Kidney epithelial cell (primary cell): ENCODE results near the gene FPGS. TPM values are rescaled to one million over a fixed set of nuclear protein-coding genes. Genes with fewer than 3 reads are reported as not detected.

Source experiments
- DNase-seq: peaks from one replicate; pipeline ENCODE4 v3.0.0-alpha.2; 2010; ENCODE audit warnings: low read depth
- H3K27me3 ChIP-seq: 2 replicates; pipeline ENCODE4 v1.6.0; 2011; ENCODE audit warnings: low read length; ENCODE audit not compliant: control insufficient read depth, insufficient read depth
- H3K36me3 ChIP-seq: 2 replicates; pipeline ENCODE4 v1.5.1; 2011; ENCODE audit warnings: low read length; ENCODE audit not compliant: control insufficient read depth, insufficient read depth
- H3K4me3 ChIP-seq: 2 replicates; pipeline ENCODE4 v1.5.1; 2011; ENCODE audit warnings: low read depth, mild to moderate bottlenecking, control low read depth, low read length
- total RNA-seq: library from RNA; depleted of rRNA; stranded (reverse); fragments of >200 nt; gene quantifications from 2 replicates; pipeline ENCODE4 v1.2.3, GENCODE V29; 2015
- TF ChIP-seq, protein P1 (sequence below): IDR thresholded peaks from 2 replicates; pipeline ENCODE4 v1.5.1; 2011; ENCODE audit warnings: mild to moderate bottlenecking, moderate library complexity, low read length, control low read depth, inconsistent platforms; ENCODE audit not compliant: insufficient read depth, poor library complexity, severe bottlenecking

FPGS gene
- total RNA-seq, 1 donor from 2014 or later, result 92.5 TPM

DNA sequence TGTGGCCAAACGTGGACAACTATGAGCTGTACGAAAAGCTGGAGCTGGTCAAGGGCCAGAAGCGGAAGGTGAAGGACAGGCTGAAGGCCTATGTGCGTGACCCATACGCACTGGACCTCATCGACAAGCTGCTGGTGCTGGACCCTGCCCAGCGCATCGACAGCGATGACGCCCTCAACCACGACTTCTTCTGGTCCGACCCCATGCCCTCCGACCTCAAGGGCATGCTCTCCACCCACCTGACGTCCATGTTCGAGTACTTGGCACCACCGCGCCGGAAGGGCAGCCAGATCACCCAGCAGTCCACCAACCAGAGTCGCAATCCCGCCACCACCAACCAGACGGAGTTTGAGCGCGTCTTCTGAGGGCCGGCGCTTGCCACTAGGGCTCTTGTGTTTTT is 13.5 kb upstream of the FPGS start:
- H3K36me3 ChIP-seq, result peaks cover 8% of the 10 kb centered on the region

DNA sequence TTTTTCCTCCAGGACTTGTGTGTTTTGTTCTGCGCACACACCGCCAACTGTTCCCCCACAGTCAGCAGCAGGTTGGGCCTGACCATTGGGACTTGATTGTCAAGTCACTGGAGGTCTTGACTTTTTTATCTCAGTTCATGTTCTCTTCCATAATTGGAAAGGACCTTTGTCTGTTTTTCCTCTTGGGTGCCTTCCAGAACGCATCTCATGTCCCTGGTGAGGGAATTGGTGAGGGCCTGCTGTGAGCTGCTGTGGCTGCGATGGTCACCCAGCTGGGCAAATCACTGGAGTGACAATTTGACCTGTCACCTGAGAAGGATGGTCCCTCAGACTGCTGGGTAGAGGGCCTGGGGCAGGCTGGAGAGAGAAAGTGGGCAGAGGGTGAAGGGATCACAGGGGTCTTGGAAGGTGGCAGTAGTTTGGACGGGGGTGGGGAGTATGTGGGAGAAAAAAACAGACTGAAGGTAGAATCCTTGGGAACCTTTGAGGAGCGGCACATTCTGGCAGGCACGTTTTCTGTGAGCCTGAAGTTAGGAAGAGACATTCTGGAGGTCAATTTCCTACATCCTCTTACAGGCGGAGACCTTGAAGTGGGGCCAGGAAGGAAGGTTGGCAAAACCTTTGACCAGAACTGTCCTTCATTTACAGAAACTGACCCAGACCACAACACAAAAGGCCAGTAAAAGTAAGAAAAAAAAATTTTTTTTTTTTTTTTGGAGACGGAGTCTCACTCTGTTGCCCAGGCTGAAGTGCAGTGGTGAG is 12.4 kb upstream of the FPGS start:
- no peaks in the 10 kb centered on the region for H3K27me3 ChIP-seq
- no peak for DNase-seq
- TF ChIP-seq, protein P1, sequence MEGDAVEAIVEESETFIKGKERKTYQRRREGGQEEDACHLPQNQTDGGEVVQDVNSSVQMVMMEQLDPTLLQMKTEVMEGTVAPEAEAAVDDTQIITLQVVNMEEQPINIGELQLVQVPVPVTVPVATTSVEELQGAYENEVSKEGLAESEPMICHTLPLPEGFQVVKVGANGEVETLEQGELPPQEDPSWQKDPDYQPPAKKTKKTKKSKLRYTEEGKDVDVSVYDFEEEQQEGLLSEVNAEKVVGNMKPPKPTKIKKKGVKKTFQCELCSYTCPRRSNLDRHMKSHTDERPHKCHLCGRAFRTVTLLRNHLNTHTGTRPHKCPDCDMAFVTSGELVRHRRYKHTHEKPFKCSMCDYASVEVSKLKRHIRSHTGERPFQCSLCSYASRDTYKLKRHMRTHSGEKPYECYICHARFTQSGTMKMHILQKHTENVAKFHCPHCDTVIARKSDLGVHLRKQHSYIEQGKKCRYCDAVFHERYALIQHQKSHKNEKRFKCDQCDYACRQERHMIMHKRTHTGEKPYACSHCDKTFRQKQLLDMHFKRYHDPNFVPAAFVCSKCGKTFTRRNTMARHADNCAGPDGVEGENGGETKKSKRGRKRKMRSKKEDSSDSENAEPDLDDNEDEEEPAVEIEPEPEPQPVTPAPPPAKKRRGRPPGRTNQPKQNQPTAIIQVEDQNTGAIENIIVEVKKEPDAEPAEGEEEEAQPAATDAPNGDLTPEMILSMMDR, result no peak
- no peak overlapping the region for H3K4me3 ChIP-seq
- peaks cover 8% of the 10 kb centered on the region for H3K36me3 ChIP-seq

More for the DNA sequence above, 13.5 kb upstream of the FPGS start:
- no peaks in the 10 kb centered on the region for H3K27me3 ChIP-seq
- DNase-seq, result no peak
- TF ChIP-seq, protein P1, result no peak
- no peak overlapping the region for H3K4me3 ChIP-seq

DNA sequence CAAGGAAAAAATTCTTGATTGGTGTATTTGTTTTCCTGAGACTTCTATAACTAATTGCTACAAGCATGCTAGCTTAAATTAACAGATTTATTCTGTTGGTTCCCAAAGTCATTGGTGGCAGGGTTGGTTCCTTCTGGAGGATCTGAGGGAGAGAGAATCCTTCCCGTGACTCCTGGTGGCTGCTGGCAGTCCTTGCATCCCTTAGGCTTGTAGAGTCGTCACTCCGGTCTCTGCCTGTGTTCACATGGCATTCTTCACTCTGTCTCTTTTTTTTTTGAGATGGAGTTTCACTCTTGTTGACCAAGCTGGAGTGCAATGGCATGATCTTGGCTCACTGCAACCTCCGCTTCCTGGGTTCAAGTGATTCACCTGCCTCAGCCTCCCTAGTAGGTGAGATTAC is 11.6 kb upstream of the FPGS start:
- no peak for DNase-seq
- Histone ChIP-seq H3K36me3 (peaks cover 8% of the 10 kb centered on the region), H3K4me3 (no peak overlapping the region), H3K27me3 (no peaks in the 10 kb centered on the region)
- TF ChIP-seq, protein P1, result no peak

DNA sequence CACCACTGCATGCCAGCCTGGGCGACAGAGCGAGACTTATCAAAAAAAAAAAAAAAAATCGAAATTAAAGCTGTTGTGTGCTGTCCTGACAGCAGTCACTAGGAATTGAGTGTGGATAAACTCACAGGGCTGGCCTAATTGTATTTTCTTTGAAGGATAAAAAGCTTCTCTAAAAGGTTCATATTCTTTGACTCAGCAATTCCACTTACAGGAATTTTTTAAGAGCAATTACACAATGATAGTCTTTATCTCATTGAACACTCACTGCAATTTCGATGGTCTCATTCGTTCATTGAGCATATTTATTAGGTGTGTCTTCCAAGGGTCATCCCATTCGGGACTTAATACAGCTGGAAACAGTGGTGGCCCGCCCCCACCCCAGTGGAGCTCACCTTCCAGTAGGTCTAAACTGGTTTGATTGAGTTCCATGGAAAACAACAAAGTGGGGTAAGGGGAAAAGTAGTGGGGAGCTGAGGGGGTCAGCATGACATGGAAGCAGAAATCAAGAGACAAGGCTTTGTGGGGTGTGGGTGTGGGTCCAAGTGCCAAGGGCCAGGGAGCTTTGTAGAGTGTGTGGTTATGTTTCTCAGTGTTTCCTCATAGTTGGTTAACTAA is 10.2 kb upstream of the FPGS start:
- TF ChIP-seq, protein P1, result no peak
- no peak for DNase-seq
- H3K27me3 ChIP-seq, result no peaks in the 10 kb centered on the region
- no peak overlapping the region for H3K4me3 ChIP-seq
- H3K36me3 ChIP-seq, result peaks cover 8% of the 10 kb centered on the region

DNA sequence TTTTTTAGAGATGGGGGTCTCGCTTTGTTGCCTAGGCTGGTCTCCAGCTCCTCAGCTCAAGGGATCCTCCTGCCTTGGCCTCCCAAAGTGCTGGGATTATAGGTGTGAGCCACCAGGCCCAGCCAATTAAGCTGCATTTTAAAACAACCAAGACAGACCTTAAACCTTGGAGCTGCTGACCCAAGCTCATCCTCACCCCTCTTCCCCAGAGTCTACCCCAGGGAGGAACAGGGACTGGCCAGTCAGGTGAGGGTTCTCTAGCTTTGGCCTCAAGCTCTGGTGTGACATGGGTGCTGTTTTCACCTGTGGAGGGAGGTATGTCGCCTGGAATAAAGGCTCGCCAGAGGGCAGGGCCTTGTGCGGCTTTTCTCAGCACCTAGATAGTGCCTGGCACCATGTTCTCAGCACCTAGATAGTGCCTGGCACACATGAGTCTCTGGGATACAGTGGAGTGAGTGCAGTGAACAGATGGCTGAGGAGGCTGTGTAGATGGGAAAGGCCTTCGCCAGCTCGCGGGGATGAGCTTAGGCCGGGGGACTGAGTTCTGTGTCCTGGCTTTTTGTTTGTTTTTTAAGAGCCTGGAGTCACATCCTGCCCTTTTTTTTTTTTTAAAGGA is 9.5 kb upstream of the FPGS start:
- Histone ChIP-seq H3K27me3 (no peaks in the 10 kb centered on the region), H3K36me3 (peaks cover 4% of the 10 kb centered on the region), H3K4me3 (no peak overlapping the region)
- TF ChIP-seq, protein P1, result no peak
- DNase-seq, result no peak
